Panc1 (cell line): Measurements from ENCODE around the gene FGGY. TPM values are rescaled to one million over a fixed set of nuclear protein-coding genes. Genes with fewer than 3 reads are reported as not detected.

Source experiments
- ATAC-seq: fragments of 200-7000 bp; cut with Tn5 transposase; 2 replicates; pipeline ENCODE4 v1.9.1; 2020; ENCODE audit warnings: mild to moderate bottlenecking, moderate library complexity
- BruUV-seq: library from RNA; stranded (reverse); fragments of 400-500 nt; replicated peaks from 2 replicates; lab custom pipeline; 2021; lab: Mats Ljungman, UMichigan
- CTCF ChIA-PET: fragments of 300-600 bp; sonication (Branson Sonifier 250); formaldehyde crosslinking; loops from one replicate; lab custom pipeline; 2022; ENCODE audit warnings: antibody characterized with exemption; lab: Charles Lee
- POLR2A ChIA-PET: fragments of 300-600 bp; sonication (Branson Sonifier 250); formaldehyde crosslinking; loops from one replicate; lab custom pipeline; 2022; ENCODE audit warnings: antibody characterized with exemption; lab: Charles Lee
- DNase-seq: peaks from one replicate; pipeline ENCODE4 v3.0.0-alpha.2; 2010; ENCODE audit warnings: low read depth, low spot score
- H3K27ac ChIP-seq: 2 replicates; pipeline ENCODE4 v1.5.1; 2011; ENCODE audit warnings: mild to moderate bottlenecking, low read length, inconsistent platforms
- H3K27me3 ChIP-seq: fragments of 200-500 bp; sonication (Bioruptor generic); 2 replicates; pipeline ENCODE4 v1.6.0; 2014; ENCODE audit warnings: low read length, inconsistent platforms; ENCODE audit not compliant: control insufficient read depth, insufficient read depth
- H3K36me3 ChIP-seq: fragments of 200-500 bp; sonication (Bioruptor generic); 2 replicates; pipeline ENCODE4 v1.5.1; 2014; ENCODE audit warnings: inconsistent platforms, mild to moderate bottlenecking, low read length, moderate library complexity; ENCODE audit not compliant: control insufficient read depth, insufficient read depth
- H3K4me1 ChIP-seq: 2 replicates; pipeline ENCODE4 v1.5.1; 2011; ENCODE audit warnings: inconsistent platforms, mild to moderate bottlenecking, low read length, moderate library complexity; ENCODE audit not compliant: control insufficient read depth, insufficient read depth
- H3K4me3 ChIP-seq, 2 experiments: 2 replicates each; pipeline ENCODE4 v1.5.1; 2011 to 2012; ENCODE audit warnings: low read depth in 2 of 2, low read length in 2 of 2, mild to moderate bottlenecking in 2 of 2, inconsistent platforms in 1 of 2, moderate library complexity in 1 of 2
- H3K9me3 ChIP-seq: fragments of 200-500 bp; sonication (Bioruptor generic); 2 replicates; pipeline ENCODE4 v1.5.1; 2014; ENCODE audit warnings: low read depth, mild to moderate bottlenecking, inconsistent platforms, low read length, moderate library complexity; ENCODE audit not compliant: control insufficient read depth, insufficient read depth
- POLR2AphosphoS5 ChIP-seq: IDR thresholded peaks from 2 replicates; pipeline ENCODE4 v1.6.1; 2012; ENCODE audit warnings: mild to moderate bottlenecking, low read depth, low read length, moderate library complexity
- SIN3A ChIP-seq: IDR thresholded peaks from 2 replicates; pipeline ENCODE4 v1.6.1; 2012; ENCODE audit warnings: low read depth, mild to moderate bottlenecking, low read length, moderate library complexity, borderline replicate concordance; ENCODE audit not compliant: insufficient read depth
- TCF7L2 ChIP-seq: IDR thresholded peaks from 2 replicates; pipeline ENCODE4 v1.6.1; 2011; ENCODE audit warnings: mild to moderate bottlenecking, low read depth, low read length, inconsistent platforms
- in situ Hi-C: cut with HindIII; loops from 2 replicates; pipeline ENCODE4 v1.10.0; 2016; ENCODE audit warnings: low sequenced_read_pairs, low pct_unique_long_range_greater_than_20kb
- intact Hi-C: fragments of 100-400 bp; cut with micrococcal nuclease; formaldehyde crosslinking; loops from one replicate; pipeline ENCODE4 v1.10.0; 2022; ENCODE audit not compliant: unreplicated experiment
- total RNA-seq: library from RNA; stranded (reverse); gene quantifications from one replicate; pipeline ENCODE4 v1.2.1, GENCODE V29; 2021; ENCODE audit not compliant: unreplicated experiment
- TF ChIP-seq, protein P1 (sequence below), 2 experiments: IDR thresholded peaks; 2 replicates each; pipeline ENCODE4 v1.6.1; 2011 to 2012; ENCODE audit warnings: low read depth in 2 of 2, control low read depth in 1 of 2, low read length in 1 of 2, mild to moderate bottlenecking in 1 of 2, moderate library complexity in 1 of 2; ENCODE audit not compliant: insufficient read depth in 1 of 2
- TF ChIP-seq, protein P2 (sequence below): fragments of 450-650 bp; IDR thresholded peaks from 2 replicates; pipeline ENCODE4 v1.5.1; 2017; ENCODE audit warnings: mild to moderate bottlenecking

The FGGY gene
- total RNA-seq, 1 experiment from 2014 or later = 15.5 TPM

DNA sequence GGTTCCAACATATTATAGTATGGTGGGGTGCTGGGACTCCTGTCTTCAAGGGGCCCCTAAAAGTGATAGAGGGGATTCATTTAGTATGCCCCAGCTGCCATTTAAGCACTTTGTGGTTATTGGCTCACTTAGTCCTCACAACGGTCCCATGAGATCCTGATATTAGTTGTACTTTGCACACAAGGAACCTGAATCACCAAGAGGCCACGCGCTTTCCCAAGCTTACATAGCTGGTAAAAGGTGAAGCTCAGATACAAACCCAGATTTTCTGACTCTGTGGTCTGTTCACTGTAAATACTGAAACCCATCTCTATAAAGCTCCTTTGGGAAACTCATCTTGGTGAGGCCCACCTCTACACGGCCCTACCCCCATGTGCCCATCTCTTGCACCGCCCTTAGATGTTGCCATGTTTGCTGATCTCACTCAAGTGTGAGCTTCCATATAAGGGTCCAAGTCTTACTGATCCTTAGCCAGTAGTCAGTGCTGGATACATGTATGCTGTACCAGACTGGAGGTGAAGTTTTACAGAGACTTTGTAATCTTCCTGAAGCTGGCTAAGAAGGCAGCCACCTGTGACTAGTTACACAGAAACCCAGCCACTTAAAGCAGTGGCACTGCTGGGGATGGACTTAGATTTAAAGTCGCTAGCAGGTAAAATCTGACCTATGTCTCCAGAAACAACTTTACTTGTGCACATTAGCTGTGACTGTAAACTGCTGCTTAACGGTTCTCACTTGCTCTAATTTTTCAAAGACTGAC, 393.5 kb downstream of the FGGY start:
- TF ChIP-seq, protein P1, sequence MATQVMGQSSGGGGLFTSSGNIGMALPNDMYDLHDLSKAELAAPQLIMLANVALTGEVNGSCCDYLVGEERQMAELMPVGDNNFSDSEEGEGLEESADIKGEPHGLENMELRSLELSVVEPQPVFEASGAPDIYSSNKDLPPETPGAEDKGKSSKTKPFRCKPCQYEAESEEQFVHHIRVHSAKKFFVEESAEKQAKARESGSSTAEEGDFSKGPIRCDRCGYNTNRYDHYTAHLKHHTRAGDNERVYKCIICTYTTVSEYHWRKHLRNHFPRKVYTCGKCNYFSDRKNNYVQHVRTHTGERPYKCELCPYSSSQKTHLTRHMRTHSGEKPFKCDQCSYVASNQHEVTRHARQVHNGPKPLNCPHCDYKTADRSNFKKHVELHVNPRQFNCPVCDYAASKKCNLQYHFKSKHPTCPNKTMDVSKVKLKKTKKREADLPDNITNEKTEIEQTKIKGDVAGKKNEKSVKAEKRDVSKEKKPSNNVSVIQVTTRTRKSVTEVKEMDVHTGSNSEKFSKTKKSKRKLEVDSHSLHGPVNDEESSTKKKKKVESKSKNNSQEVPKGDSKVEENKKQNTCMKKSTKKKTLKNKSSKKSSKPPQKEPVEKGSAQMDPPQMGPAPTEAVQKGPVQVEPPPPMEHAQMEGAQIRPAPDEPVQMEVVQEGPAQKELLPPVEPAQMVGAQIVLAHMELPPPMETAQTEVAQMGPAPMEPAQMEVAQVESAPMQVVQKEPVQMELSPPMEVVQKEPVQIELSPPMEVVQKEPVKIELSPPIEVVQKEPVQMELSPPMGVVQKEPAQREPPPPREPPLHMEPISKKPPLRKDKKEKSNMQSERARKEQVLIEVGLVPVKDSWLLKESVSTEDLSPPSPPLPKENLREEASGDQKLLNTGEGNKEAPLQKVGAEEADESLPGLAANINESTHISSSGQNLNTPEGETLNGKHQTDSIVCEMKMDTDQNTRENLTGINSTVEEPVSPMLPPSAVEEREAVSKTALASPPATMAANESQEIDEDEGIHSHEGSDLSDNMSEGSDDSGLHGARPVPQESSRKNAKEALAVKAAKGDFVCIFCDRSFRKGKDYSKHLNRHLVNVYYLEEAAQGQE (IDR thresholded peaks at IDR 0.05; ENCODE audit: insufficient read depth in 1 of 2, low read depth in 2 of 2, low read length in 1 of 2) = no peak
- TF ChIP-seq, protein P2, sequence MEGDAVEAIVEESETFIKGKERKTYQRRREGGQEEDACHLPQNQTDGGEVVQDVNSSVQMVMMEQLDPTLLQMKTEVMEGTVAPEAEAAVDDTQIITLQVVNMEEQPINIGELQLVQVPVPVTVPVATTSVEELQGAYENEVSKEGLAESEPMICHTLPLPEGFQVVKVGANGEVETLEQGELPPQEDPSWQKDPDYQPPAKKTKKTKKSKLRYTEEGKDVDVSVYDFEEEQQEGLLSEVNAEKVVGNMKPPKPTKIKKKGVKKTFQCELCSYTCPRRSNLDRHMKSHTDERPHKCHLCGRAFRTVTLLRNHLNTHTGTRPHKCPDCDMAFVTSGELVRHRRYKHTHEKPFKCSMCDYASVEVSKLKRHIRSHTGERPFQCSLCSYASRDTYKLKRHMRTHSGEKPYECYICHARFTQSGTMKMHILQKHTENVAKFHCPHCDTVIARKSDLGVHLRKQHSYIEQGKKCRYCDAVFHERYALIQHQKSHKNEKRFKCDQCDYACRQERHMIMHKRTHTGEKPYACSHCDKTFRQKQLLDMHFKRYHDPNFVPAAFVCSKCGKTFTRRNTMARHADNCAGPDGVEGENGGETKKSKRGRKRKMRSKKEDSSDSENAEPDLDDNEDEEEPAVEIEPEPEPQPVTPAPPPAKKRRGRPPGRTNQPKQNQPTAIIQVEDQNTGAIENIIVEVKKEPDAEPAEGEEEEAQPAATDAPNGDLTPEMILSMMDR = no peak
- TF ChIP-seq SIN3A (no peak), TCF7L2 (no peak), POLR2AphosphoS5 (no peak)
- no peak for DNase-seq
- no peaks in the 10 kb centered on the region for H3K36me3 ChIP-seq
- in situ Hi-C loops (no loop called here), intact Hi-C loops (no loop called here)
- no peak overlapping the region for H3K4me3 ChIP-seq
- POLR2A ChIA-PET = no interaction called here
- CTCF ChIA-PET = no interaction called here
- BruUV-seq = no TSS peak
- no peaks in the 10 kb centered on the region for H3K9me3 ChIP-seq
- H3K4me1 ChIP-seq = no peaks in the 10 kb centered on the region
- H3K27me3 ChIP-seq = no peaks in the 10 kb centered on the region
- H3K27ac ChIP-seq = no peak overlapping the region
- no peak for ATAC-seq

DNA sequence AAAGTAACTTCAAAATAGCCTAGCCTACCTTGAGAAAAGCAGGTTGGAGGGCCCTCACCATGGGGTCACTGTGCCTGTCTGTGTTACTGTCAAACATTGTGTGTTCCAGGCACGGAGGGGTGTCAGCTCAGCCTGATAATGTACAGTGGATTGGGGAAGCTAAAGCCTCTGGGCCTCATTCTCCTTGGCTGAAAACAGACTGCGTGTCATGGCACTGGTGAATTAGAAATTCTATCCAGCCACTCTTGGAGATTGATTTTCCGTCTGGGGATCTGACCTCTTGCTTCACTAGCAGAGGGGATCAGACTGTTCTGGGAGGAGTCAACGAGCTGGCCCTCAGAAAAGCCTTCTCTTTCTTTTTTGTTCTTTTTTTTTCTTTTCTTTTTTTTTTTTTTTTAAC, 394.4 kb downstream of the FGGY start:
- Histone ChIP-seq H3K27ac (no peak overlapping the region), H3K36me3 (no peaks in the 10 kb centered on the region), H3K27me3 (no peaks in the 10 kb centered on the region), H3K4me3 (no peak overlapping the region), H3K4me1 (no peaks in the 10 kb centered on the region), H3K9me3 (no peaks in the 10 kb centered on the region)
- intact Hi-C loops (no loop called here), in situ Hi-C loops (no loop called here)
- POLR2A ChIA-PET = interaction anchor here (0.6 kb wide), 1 partner anchor 606 kb away, joined by 3 read pairs; no protein-coding TSS in a partner anchor
- DNase-seq (no peak), ATAC-seq (no peak)
- CTCF ChIA-PET = no interaction called here
- TF ChIP-seq, protein P1 (IDR thresholded peaks at IDR 0.05; ENCODE audit: insufficient read depth in 1 of 2, low read depth in 2 of 2, low read length in 1 of 2) = no peak
- TF ChIP-seq, protein P2 = no peak
- TF ChIP-seq TCF7L2 (no peak), SIN3A (no peak), POLR2AphosphoS5 (no peak)
- no TSS peak for BruUV-seq
